Measurements from ENCODE around the gene DUSP1. TPM values are rescaled to one million over a fixed set of nuclear protein-coding genes. Genes with fewer than 3 reads are reported as not detected.

DUSP1 gene
- polyA plus RNA-seq (2012; ENCODE audit: insufficient read length, low read depth), result 602 TPM

- TF ChIP-seq SIN3A (IDR thresholded peaks at IDR 0.05; ENCODE audit: borderline replicate concordance, insufficient read depth, low read length) (peak; percentile 98), TAF1 (IDR thresholded peaks at IDR 0.05; ENCODE audit: borderline replicate concordance, insufficient read depth, low read length) (peak; percentile 97), REST (IDR thresholded peaks at IDR 0.05; ENCODE audit: insufficient read depth in 1 of 2, low read depth in 2 of 2, low read length in 2 of 2) (peak in 1 of 2 experiments; percentile 77; a peak in 2 of 4 replicates), POLR2AphosphoS5 (IDR thresholded peaks at IDR 0.05; ENCODE audit: low read depth, low read length) (peak; percentile 99), FOXP2 (optimal IDR thresholded peaks at IDR 0.05; ENCODE audit: borderline replicate concordance, extremely low read depth, extremely low read length, insufficient read depth) (no peak)
Measured at GRCh38 chr5:172770675-172771438, at the start of gene DUSP1. Gene DUSP1, minus strand, starts transcription at chr5:172771195. Its CDS starts 243 bp downstream, at chr5:172770952.

GRCh38 chr5:172820046-172820767 is 49.2 kb upstream of the DUSP1 start:
- TF ChIP-seq REST (IDR thresholded peaks at IDR 0.05; ENCODE audit: insufficient read depth in 1 of 2, low read depth in 2 of 2, low read length in 2 of 2) (no peak), POLR2AphosphoS5 (IDR thresholded peaks at IDR 0.05; ENCODE audit: low read depth, low read length) (no peak), SIN3A (IDR thresholded peaks at IDR 0.05; ENCODE audit: borderline replicate concordance, insufficient read depth, low read length) (no peak), FOXP2 (optimal IDR thresholded peaks at IDR 0.05; ENCODE audit: borderline replicate concordance, extremely low read depth, extremely low read length, insufficient read depth) (peak; percentile 59)

- no peak for TF ChIP-seq TAF1 (IDR thresholded peaks at IDR 0.05; ENCODE audit: borderline replicate concordance, insufficient read depth, low read length)
- no peak for TF ChIP-seq SIN3A (IDR thresholded peaks at IDR 0.05; ENCODE audit: borderline replicate concordance, insufficient read depth, low read length)
- TF ChIP-seq POLR2AphosphoS5 (IDR thresholded peaks at IDR 0.05; ENCODE audit: low read depth, low read length), result no peak
- TF ChIP-seq REST (IDR thresholded peaks at IDR 0.05; ENCODE audit: insufficient read depth in 1 of 2, low read depth in 2 of 2, low read length in 2 of 2), result no peak
- TF ChIP-seq FOXP2 (optimal IDR thresholded peaks at IDR 0.05; ENCODE audit: borderline replicate concordance, extremely low read depth, extremely low read length, insufficient read depth), result no peak
Measured at GRCh38 chr5:172819569-172819968, 48.6 kb upstream of the DUSP1 start.

GRCh38 chr5:172818081-172818480 is 47.1 kb upstream of the DUSP1 start:
- TF ChIP-seq REST (IDR thresholded peaks at IDR 0.05; ENCODE audit: insufficient read depth in 1 of 2, low read depth in 2 of 2, low read length in 2 of 2) (no peak), TAF1 (IDR thresholded peaks at IDR 0.05; ENCODE audit: borderline replicate concordance, insufficient read depth, low read length) (no peak), FOXP2 (optimal IDR thresholded peaks at IDR 0.05; ENCODE audit: borderline replicate concordance, extremely low read depth, extremely low read length, insufficient read depth) (no peak), SIN3A (IDR thresholded peaks at IDR 0.05; ENCODE audit: borderline replicate concordance, insufficient read depth, low read length) (no peak), POLR2AphosphoS5 (IDR thresholded peaks at IDR 0.05; ENCODE audit: low read depth, low read length) (no peak)

All from PFSK-1 (cell line).